GM10266 (cell line): Measurements from ENCODE around the gene SPTY2D1.
"Not testable (repeated sequence)": the region's sequence is repeated elsewhere in the genome, so short reads cannot be mapped to it uniquely, and the experiment has no call there.

Experiments
- DNase-seq: peaks from one replicate; pipeline ENCODE4 v3.0.0; 2012; ENCODE audit errors: extremely low spot score
- CTCF ChIP-seq: IDR thresholded peaks from 2 replicates; pipeline ENCODE4 v1.5.1; 2012; ENCODE audit warnings: mild to moderate bottlenecking, low read depth; ENCODE audit not compliant: control insufficient read depth, insufficient read depth; ENCODE audit errors: missing control alignments

The SPTY2D1 gene

GRCh38 chr11:18594999-18595749 is 39.0 kb downstream of the SPTY2D1 start:
- TF ChIP-seq CTCF, result no peak

GRCh38 chr11:18594088-18594487 is 40.1 kb downstream of the SPTY2D1 start:
- DNase-seq, result not testable (repeated sequence)

More at GRCh38 chr11:18594999-18595749, 39.0 kb downstream of the SPTY2D1 start:
- no peak for DNase-seq

- TF ChIP-seq CTCF, result no peak
- DNase-seq, result no peak
Observed at GRCh38 chr11:18590571-18590970, 43.6 kb downstream of the SPTY2D1 start.

- peak; percentile 67 for DNase-seq
- no peak for TF ChIP-seq CTCF
Observed at GRCh38 chr11:18588297-18589252, 45.6 kb downstream of the SPTY2D1 start, which contains the start of gene UEVLD. Gene UEVLD, minus strand, starts transcription at chr11:18588734. Its CDS starts 80 bp downstream, at chr11:18588654.

- no peak for TF ChIP-seq CTCF
- DNase-seq, result no peak
Observed at GRCh38 chr11:18581825-18582224, 52.3 kb downstream of the SPTY2D1 start.

- no peak for DNase-seq
- TF ChIP-seq CTCF, result no peak
Observed at GRCh38 chr11:18580113-18580766, 53.9 kb downstream of the SPTY2D1 start.

- DNase-seq, result peak; percentile 25
- TF ChIP-seq CTCF, result no peak
Observed at GRCh38 chr11:18578975-18579598, 55.1 kb downstream of the SPTY2D1 start.
